Measurements from ENCODE around the gene OR10Z1. TPM values are rescaled to one million over a fixed set of nuclear protein-coding genes. Genes with fewer than 3 reads are reported as not detected.
A peak's percentile ranks its signal among the peaks of the same experiment; 100 is the strongest.

OR10Z1 gene
- total RNA-seq, 1 donor from 2014 or later: not detected

DNA sequence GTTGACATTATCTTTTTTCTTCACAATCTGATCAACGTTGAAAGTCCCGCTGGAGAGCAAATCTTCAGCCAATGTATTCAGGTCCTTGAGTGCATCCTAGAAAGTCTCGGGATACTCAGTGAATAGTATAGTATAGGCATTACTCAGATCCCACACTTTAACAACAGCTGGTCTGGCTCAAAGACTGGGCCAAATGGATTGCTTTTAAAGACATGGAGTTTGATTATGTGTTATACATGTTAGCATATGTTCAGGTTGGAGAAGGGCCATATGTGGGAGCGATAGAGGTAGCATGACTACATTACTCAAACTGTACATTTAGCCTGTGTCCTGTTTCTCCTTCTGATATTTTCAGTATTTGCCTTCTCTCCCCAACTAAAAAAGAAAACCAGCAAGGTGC lies 33.1 kb downstream of the OR10Z1 start:
- no peak overlapping the region for H3K4me3 ChIP-seq (ENCODE audit: low read depth, low read length)
- TF ChIP-seq, protein P1, sequence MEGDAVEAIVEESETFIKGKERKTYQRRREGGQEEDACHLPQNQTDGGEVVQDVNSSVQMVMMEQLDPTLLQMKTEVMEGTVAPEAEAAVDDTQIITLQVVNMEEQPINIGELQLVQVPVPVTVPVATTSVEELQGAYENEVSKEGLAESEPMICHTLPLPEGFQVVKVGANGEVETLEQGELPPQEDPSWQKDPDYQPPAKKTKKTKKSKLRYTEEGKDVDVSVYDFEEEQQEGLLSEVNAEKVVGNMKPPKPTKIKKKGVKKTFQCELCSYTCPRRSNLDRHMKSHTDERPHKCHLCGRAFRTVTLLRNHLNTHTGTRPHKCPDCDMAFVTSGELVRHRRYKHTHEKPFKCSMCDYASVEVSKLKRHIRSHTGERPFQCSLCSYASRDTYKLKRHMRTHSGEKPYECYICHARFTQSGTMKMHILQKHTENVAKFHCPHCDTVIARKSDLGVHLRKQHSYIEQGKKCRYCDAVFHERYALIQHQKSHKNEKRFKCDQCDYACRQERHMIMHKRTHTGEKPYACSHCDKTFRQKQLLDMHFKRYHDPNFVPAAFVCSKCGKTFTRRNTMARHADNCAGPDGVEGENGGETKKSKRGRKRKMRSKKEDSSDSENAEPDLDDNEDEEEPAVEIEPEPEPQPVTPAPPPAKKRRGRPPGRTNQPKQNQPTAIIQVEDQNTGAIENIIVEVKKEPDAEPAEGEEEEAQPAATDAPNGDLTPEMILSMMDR (conservative IDR thresholded peaks at IDR 0.05; ENCODE audit: low read depth, low read length): no peak

DNA sequence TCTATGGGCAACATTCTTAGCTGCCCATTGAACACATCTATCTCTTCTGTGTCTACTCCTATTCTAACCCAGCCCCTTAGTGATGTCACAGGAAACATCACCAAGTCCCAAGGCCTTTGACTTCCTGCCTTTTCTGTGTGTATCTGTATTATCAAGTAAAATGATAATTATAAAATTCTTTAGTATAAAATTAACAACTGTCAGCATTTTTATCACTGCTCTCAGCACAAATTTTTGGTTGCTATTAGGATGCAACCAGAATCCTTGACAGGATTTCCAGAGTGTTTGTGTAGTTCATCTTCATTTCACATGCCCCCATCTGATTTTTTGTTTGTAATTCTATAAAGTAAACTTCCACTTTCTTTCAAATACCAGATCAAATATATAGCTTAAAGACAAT lies 33.8 kb downstream of the OR10Z1 start:
- DNase-seq (ENCODE audit: low read depth): no peak
- TF ChIP-seq, protein P1 (conservative IDR thresholded peaks at IDR 0.05; ENCODE audit: low read depth, low read length): no peak
- no peak overlapping the region for H3K4me3 ChIP-seq (ENCODE audit: low read depth, low read length)

More for the DNA sequence above, 33.1 kb downstream of the OR10Z1 start:
- DNase-seq (ENCODE audit: low read depth): no peak

DNA sequence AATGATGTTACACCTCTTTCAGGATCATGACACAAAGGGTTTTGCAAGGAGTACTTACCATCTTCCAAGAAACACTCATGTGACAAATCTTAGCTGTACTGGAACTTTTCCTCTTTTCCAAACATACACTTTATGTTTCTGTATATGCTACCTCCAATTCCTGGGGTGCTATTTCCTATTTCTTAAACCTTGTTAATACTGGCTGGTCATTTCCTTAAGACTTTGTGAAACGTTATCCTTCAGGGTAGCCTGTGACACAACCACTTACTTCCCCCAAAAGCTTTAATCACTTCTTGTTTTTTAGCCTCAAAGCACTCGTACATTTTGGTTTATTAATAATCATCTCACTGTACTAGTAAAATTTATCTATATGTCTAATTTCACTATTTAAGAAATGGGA lies 39.4 kb downstream of the OR10Z1 start:
- TF ChIP-seq, protein P1 (conservative IDR thresholded peaks at IDR 0.05; ENCODE audit: low read depth, low read length): no peak
- DNase-seq (ENCODE audit: low read depth): no peak
- H3K4me3 ChIP-seq (ENCODE audit: low read depth, low read length): no peak overlapping the region

DNA sequence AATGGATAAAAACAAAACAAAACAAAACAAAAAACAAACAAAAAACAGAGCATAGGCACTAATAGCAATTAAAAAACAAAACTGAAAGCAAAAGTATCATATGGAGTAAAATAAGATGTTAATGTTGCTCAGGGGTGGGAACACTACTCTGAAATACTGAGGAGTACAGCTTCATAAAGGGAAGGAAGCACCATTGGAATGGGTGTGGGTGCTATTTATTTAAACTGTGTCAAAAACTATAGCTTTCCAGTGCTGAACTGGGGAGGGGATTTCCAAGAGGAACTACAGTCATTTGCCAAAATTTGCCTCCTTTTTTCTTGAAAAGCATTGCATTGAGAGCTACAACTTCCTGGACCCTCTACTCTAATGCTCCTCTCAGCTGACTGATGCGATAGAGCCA lies 41.4 kb downstream of the OR10Z1 start:
- H3K4me3 ChIP-seq (ENCODE audit: low read depth, low read length): no peak overlapping the region
- DNase-seq (ENCODE audit: low read depth): no peak
- TF ChIP-seq, protein P1 (conservative IDR thresholded peaks at IDR 0.05; ENCODE audit: low read depth, low read length): no peak

DNA sequence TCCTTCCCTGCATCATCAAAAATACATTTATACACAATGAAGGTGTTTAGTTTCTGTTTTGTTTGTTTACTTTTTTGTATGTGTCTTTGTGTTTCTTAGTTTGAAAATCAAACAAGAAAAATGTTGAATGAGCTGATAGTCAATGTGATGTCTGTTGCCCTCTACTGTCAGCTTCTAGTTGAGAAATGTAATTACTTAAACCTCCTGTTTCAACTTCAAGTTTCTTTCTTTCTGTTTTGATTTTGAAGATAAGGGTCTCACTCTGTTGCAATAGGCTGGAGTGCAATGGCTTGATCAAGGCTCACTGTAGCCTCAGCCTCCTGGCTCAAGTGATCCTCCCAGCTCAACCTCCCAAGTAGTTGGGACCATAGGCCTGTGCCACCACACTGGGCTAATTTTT lies 44.0 kb downstream of the OR10Z1 start:
- TF ChIP-seq, protein P1 (conservative IDR thresholded peaks at IDR 0.05; ENCODE audit: low read depth, low read length): peak; percentile 7
- no peak for DNase-seq (ENCODE audit: low read depth)
- no peak overlapping the region for H3K4me3 ChIP-seq (ENCODE audit: low read depth, low read length)

DNA sequence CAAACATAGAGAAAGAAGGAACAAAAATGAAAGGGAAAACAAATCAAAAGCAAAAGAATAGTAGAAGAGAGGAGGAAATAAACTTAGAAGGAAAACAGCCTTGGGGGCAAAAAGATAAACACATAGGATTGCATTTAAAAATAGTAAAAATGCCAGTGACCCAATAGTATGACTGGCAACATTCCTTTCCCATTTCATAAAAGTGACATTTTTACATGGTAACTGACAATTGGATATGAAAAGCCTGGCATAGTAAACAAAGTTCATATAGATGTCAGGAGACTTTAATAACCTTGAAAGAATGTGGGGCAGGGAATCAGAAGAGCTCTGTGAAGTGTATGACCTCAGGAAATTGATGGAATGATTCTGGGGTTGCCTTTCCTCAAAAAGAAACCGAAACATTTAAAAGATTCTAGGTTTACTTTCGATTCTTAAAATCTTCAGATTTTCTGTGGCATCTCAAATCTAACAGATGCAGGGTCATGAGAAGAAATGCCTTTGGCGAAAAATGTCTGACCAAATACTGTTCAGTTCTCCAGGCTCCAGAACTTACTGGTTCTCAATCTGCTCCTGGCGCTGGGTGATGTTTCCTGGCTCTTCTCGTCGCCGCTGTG lies 47.8 kb downstream of the OR10Z1 start:
- no peak for DNase-seq (ENCODE audit: low read depth)
- TF ChIP-seq, protein P1 (conservative IDR thresholded peaks at IDR 0.05; ENCODE audit: low read depth, low read length): no peak
- H3K4me3 ChIP-seq (ENCODE audit: low read depth, low read length): no peak overlapping the region

DNA sequence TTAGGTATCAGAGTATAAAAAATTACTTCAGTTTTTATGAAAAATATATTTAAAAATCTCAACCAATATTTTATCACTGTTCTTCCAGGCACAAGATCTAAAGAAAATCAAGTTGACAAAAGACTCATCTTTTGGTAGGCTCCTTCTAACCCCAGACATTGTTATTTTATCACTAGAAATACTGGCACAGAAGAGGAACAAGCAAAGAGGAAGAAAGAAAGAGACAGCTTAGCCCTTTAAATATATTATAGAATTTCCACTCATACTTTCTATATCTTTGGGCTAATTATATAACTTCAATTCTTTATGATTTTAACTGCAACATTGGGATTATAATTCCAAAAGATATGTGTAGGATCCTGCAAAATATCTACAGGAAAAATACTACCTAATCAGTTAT lies 49.0 kb downstream of the OR10Z1 start:
- DNase-seq (ENCODE audit: low read depth): no peak
- TF ChIP-seq, protein P1 (conservative IDR thresholded peaks at IDR 0.05; ENCODE audit: low read depth, low read length): no peak
- no peak overlapping the region for H3K4me3 ChIP-seq (ENCODE audit: low read depth, low read length)
